ENCODE results near the gene HRH3. TPM values are rescaled to one million over a fixed set of nuclear protein-coding genes. Genes with fewer than 3 reads are reported as not detected.

The HRH3 gene
- total and polyA plus RNA-seq, 3 experiments from 2014 or later, result not detected

GRCh38 chr20:62206388-62206775 lies 13.7 kb downstream of the HRH3 start:
- H3K4me3 Mint-ChIP-seq, result no peak overlapping the region

GRCh38 chr20:62205618-62206387 lies 14.3 kb downstream of the HRH3 start:
- H3K27me3 ChIP-seq (ENCODE audit: insufficient read depth, low read length, poor library complexity, severe bottlenecking), result no peaks in the 10 kb centered on the region
- no peak overlapping the region for H3K4me3 ChIP-seq (ENCODE audit: low read length)
- no peak overlapping the region for H3K4me3 Mint-ChIP-seq
- no peaks in the 10 kb centered on the region for H3K9me3 ChIP-seq (ENCODE audit: low read length)
- H3K27ac Mint-ChIP-seq, result no peak overlapping the region
- H3K36me3 Mint-ChIP-seq, result peaks cover 0 to 30% (median 4%) of the 10 kb centered on the region in 3 donors
- no peak for DNase-seq
- no peaks in the 10 kb centered on the region for H3K4me1 Mint-ChIP-seq
- POLR2A ChIA-PET, result no interaction called here
- H3K9me3 Mint-ChIP-seq, result no peaks in the 10 kb centered on the region
- no peaks in the 10 kb centered on the region for H3K27me3 Mint-ChIP-seq
- CTCF ChIA-PET, result no interaction called here
- H3K4me1 ChIP-seq (ENCODE audit: insufficient read depth, low read length), result no peaks in the 10 kb centered on the region
- peaks cover 7% of the 10 kb centered on the region for H3K36me3 ChIP-seq (ENCODE audit: insufficient read depth, low read length)
- no peak overlapping the region for H3K27ac ChIP-seq (ENCODE audit: low read depth, low read length)

More at GRCh38 chr20:62206388-62206775, 13.7 kb downstream of the HRH3 start:
- H3K27me3 Mint-ChIP-seq, result no peaks in the 10 kb centered on the region
- Histone ChIP-seq H3K36me3 (ENCODE audit: insufficient read depth, low read length) (peaks cover 7% of the 10 kb centered on the region), H3K27me3 (ENCODE audit: insufficient read depth, low read length, poor library complexity, severe bottlenecking) (peaks cover 6% of the 10 kb centered on the region), H3K4me3 (ENCODE audit: low read length) (no peak overlapping the region), H3K9me3 (ENCODE audit: low read length) (no peaks in the 10 kb centered on the region), H3K4me1 (ENCODE audit: insufficient read depth, low read length) (no peaks in the 10 kb centered on the region), H3K27ac (ENCODE audit: low read depth, low read length) (no peak overlapping the region)
- ChIA-PET POLR2A (no interaction called here), CTCF (no interaction called here)
- peaks cover 0 to 24% (median 4%) of the 10 kb centered on the region in 3 donors for H3K36me3 Mint-ChIP-seq
- no peaks in the 10 kb centered on the region for H3K9me3 Mint-ChIP-seq
- DNase-seq, result no peak
- H3K27ac Mint-ChIP-seq, result no peak overlapping the region
- H3K4me1 Mint-ChIP-seq, result no peaks in the 10 kb centered on the region

GRCh38 chr20:62203378-62204030 lies 16.6 kb downstream of the HRH3 start:
- H3K4me1 ChIP-seq (ENCODE audit: insufficient read depth, low read length), result no peaks in the 10 kb centered on the region
- CTCF ChIA-PET, result no interaction called here

GRCh38 chr20:62202676-62203377 lies 17.3 kb downstream of the HRH3 start:
- POLR2A ChIA-PET, result no interaction called here
- CTCF ChIA-PET, result no interaction called here
- Histone ChIP-seq H3K36me3 (ENCODE audit: insufficient read depth, low read length) (peaks cover 28% of the 10 kb centered on the region), H3K27ac (ENCODE audit: low read depth, low read length) (no peak overlapping the region), H3K4me3 (ENCODE audit: low read length) (no peak overlapping the region), H3K9me3 (ENCODE audit: low read length) (no peaks in the 10 kb centered on the region), H3K27me3 (ENCODE audit: insufficient read depth, low read length, poor library complexity, severe bottlenecking) (no peaks in the 10 kb centered on the region), H3K4me1 (ENCODE audit: insufficient read depth, low read length) (no peaks in the 10 kb centered on the region)
- Mint-ChIP-seq H3K27ac (peak overlapping the region in 1 of 8 donors; percentile 57), H3K9me3 (no peaks in the 10 kb centered on the region), H3K27me3 (no peaks in the 10 kb centered on the region), H3K4me1 (no peaks in the 10 kb centered on the region), H3K4me3 (no peak overlapping the region), H3K36me3 (peaks cover 5 to 56% (median 15%) of the 10 kb centered on the region in 3 donors)
- DNase-seq, result peak in 1 of 5 donors; percentile 18

More at GRCh38 chr20:62203378-62204030, 16.6 kb downstream of the HRH3 start:
- H3K36me3 Mint-ChIP-seq, result peaks cover 5 to 49% (median 15%) of the 10 kb centered on the region in 3 donors
- peaks cover 23% of the 10 kb centered on the region for H3K36me3 ChIP-seq (ENCODE audit: insufficient read depth, low read length)
- no peaks in the 10 kb centered on the region for H3K9me3 ChIP-seq (ENCODE audit: low read length)
- H3K27ac ChIP-seq (ENCODE audit: low read depth, low read length), result no peak overlapping the region
- H3K9me3 Mint-ChIP-seq, result no peaks in the 10 kb centered on the region
- no peaks in the 10 kb centered on the region for H3K27me3 ChIP-seq (ENCODE audit: insufficient read depth, low read length, poor library complexity, severe bottlenecking)
- H3K27me3 Mint-ChIP-seq, result no peaks in the 10 kb centered on the region
- no peak overlapping the region for H3K4me3 Mint-ChIP-seq
- POLR2A ChIA-PET, result no interaction called here
- H3K4me1 Mint-ChIP-seq, result no peaks in the 10 kb centered on the region
- H3K4me3 ChIP-seq (ENCODE audit: low read length), result no peak overlapping the region
- no peak for DNase-seq
- H3K27ac Mint-ChIP-seq, result no peak overlapping the region

- Mint-ChIP-seq H3K4me1 (no peaks in the 10 kb centered on the region), H3K27me3 (no peaks in the 10 kb centered on the region), H3K4me3 (no peak overlapping the region), H3K9me3 (no peaks in the 10 kb centered on the region), H3K36me3 (peaks cover 5 to 63% (median 15%) of the 10 kb centered on the region in 3 donors), H3K27ac (no peak overlapping the region)
- H3K9me3 ChIP-seq (ENCODE audit: low read length), result no peaks in the 10 kb centered on the region
- H3K27me3 ChIP-seq (ENCODE audit: insufficient read depth, low read length, poor library complexity, severe bottlenecking), result no peaks in the 10 kb centered on the region
- ChIA-PET CTCF (no interaction called here), POLR2A (no interaction called here)
- no peak overlapping the region for H3K27ac ChIP-seq (ENCODE audit: low read depth, low read length)
- no peak overlapping the region for H3K4me3 ChIP-seq (ENCODE audit: low read length)
- no peaks in the 10 kb centered on the region for H3K4me1 ChIP-seq (ENCODE audit: insufficient read depth, low read length)
- peak in 1 of 5 donors; percentile 27 for DNase-seq
- H3K36me3 ChIP-seq (ENCODE audit: insufficient read depth, low read length), result peaks cover 31% of the 10 kb centered on the region
Observed at GRCh38 chr20:62202083-62202395, 18.0 kb downstream of the HRH3 start.

GRCh38 chr20:62201173-62202082 lies 18.6 kb downstream of the HRH3 start:
- Histone ChIP-seq H3K27me3 (ENCODE audit: insufficient read depth, low read length, poor library complexity, severe bottlenecking) (no peaks in the 10 kb centered on the region), H3K4me3 (ENCODE audit: low read length) (no peak overlapping the region), H3K9me3 (ENCODE audit: low read length) (no peaks in the 10 kb centered on the region), H3K27ac (ENCODE audit: low read depth, low read length) (no peak overlapping the region), H3K4me1 (ENCODE audit: insufficient read depth, low read length) (no peaks in the 10 kb centered on the region), H3K36me3 (ENCODE audit: insufficient read depth, low read length) (peaks cover 31% of the 10 kb centered on the region)
- ChIA-PET CTCF (no interaction called here), POLR2A (no interaction called here)
- Mint-ChIP-seq H3K27ac (peak overlapping the region in 1 of 8 donors; percentile 43), H3K9me3 (no peaks in the 10 kb centered on the region), H3K4me1 (no peaks in the 10 kb centered on the region), H3K27me3 (no peaks in the 10 kb centered on the region), H3K36me3 (peaks cover 5 to 63% (median 15%) of the 10 kb centered on the region in 3 donors), H3K4me3 (no peak overlapping the region)
- peak in 1 of 5 donors; percentile 43 for DNase-seq

GRCh38 chr20:62200491-62201172 lies 19.4 kb downstream of the HRH3 start:
- peak in 1 of 5 donors; percentile 17 for DNase-seq
- H3K36me3 ChIP-seq (ENCODE audit: insufficient read depth, low read length), result peaks cover 31% of the 10 kb centered on the region
- no peak overlapping the region for H3K27ac ChIP-seq (ENCODE audit: low read depth, low read length)
- no peak overlapping the region for H3K27ac Mint-ChIP-seq
- H3K36me3 Mint-ChIP-seq, result peaks cover 5 to 66% (median 16%) of the 10 kb centered on the region in 3 donors
- peaks cover 0 to under 1% (median 0%) of the 10 kb centered on the region in 3 donors for H3K4me1 Mint-ChIP-seq
- H3K4me3 Mint-ChIP-seq, result no peak overlapping the region
- H3K27me3 ChIP-seq (ENCODE audit: insufficient read depth, low read length, poor library complexity, severe bottlenecking), result no peaks in the 10 kb centered on the region
- H3K4me3 ChIP-seq (ENCODE audit: low read length), result no peak overlapping the region
- POLR2A ChIA-PET, result no interaction called here
- no peaks in the 10 kb centered on the region for H3K4me1 ChIP-seq (ENCODE audit: insufficient read depth, low read length)
- H3K9me3 ChIP-seq (ENCODE audit: low read length), result no peaks in the 10 kb centered on the region
- no peaks in the 10 kb centered on the region for H3K9me3 Mint-ChIP-seq
- H3K27me3 Mint-ChIP-seq, result no peaks in the 10 kb centered on the region
- CTCF ChIA-PET, result no interaction called here
